ENCODE data around the gene THADA.

DNA sequence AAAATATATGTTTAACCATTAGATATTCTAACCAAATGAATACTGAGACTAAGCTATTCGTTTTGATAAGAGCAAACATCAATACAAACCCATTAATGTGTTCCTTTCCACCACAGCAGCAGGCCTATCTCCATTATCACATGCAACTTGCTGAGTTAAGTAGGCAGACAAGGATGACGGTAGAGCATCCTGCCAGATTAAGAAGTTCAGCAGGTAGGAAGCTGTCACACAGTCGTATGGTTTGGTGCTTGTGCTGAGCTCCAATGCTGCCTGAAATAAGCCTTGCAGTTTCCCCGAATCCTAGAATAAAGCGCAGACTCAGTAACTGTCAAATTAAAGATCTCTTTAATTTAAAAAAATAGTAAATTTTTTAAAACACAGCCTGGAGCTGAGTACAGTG lies 39.6 kb downstream of the THADA start:
- TF ChIP-seq, protein P1, sequence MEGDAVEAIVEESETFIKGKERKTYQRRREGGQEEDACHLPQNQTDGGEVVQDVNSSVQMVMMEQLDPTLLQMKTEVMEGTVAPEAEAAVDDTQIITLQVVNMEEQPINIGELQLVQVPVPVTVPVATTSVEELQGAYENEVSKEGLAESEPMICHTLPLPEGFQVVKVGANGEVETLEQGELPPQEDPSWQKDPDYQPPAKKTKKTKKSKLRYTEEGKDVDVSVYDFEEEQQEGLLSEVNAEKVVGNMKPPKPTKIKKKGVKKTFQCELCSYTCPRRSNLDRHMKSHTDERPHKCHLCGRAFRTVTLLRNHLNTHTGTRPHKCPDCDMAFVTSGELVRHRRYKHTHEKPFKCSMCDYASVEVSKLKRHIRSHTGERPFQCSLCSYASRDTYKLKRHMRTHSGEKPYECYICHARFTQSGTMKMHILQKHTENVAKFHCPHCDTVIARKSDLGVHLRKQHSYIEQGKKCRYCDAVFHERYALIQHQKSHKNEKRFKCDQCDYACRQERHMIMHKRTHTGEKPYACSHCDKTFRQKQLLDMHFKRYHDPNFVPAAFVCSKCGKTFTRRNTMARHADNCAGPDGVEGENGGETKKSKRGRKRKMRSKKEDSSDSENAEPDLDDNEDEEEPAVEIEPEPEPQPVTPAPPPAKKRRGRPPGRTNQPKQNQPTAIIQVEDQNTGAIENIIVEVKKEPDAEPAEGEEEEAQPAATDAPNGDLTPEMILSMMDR (IDR thresholded peaks at IDR 0.05; ENCODE audit: low read depth, low read length) = no peak
- TF ChIP-seq EZH2phosphoT487 (IDR thresholded peaks at IDR 0.05; ENCODE audit: low read depth) = no peak
